Testis (tissue), 2 donors: ENCODE data around the gene ZCCHC14.

Experiments
- POLR2A ChIP-seq: fragments of 450-650 bp; IDR thresholded peaks from one replicate; pipeline ENCODE4 v1.6.1; 2017; ENCODE audit warnings: antibody characterized with exemption, mild to moderate bottlenecking, moderate library complexity
- TF ChIP-seq, protein P1 (sequence below), 3 experiments: fragments of 450-650 bp in 2 of 3; fragments of 200-600 bp in 1 of 3; sonication (generic) in 1 of 3; IDR thresholded peaks; one replicate each; pipeline ENCODE4 v1.5.1; 2016 to 2019; ENCODE audit warnings: antibody characterized with exemption in 3 of 3, mild to moderate bottlenecking in 2 of 3, moderate library complexity in 1 of 3

DNA sequence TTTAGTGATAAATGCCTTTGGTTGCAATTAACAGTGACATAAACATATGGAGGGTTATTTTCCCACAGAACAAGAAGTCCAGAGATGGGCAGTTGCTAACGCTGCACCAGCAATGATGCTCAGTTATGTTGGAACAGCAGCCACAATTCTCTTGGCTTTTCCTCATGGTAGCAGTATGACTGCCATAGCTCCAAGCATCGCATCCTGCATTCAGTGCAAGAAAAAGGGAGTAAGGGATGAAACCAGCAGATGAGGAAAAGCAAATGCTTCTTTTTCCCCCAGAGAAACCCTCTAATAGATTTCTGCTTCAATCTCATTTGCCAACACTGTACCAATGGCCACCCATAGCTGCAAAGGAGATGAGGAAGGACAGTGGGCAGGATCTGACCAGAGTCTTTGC lies 13.0 kb upstream of the ZCCHC14 start:
- TF ChIP-seq, protein P1, sequence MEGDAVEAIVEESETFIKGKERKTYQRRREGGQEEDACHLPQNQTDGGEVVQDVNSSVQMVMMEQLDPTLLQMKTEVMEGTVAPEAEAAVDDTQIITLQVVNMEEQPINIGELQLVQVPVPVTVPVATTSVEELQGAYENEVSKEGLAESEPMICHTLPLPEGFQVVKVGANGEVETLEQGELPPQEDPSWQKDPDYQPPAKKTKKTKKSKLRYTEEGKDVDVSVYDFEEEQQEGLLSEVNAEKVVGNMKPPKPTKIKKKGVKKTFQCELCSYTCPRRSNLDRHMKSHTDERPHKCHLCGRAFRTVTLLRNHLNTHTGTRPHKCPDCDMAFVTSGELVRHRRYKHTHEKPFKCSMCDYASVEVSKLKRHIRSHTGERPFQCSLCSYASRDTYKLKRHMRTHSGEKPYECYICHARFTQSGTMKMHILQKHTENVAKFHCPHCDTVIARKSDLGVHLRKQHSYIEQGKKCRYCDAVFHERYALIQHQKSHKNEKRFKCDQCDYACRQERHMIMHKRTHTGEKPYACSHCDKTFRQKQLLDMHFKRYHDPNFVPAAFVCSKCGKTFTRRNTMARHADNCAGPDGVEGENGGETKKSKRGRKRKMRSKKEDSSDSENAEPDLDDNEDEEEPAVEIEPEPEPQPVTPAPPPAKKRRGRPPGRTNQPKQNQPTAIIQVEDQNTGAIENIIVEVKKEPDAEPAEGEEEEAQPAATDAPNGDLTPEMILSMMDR (IDR thresholded peaks at IDR 0.05) = no peak
- TF ChIP-seq POLR2A = no peak
